Panc1 (cell line): ENCODE measurements around the gene NPTX1. TPM values are rescaled to one million over a fixed set of nuclear protein-coding genes. Genes with fewer than 3 reads are reported as not detected.
A peak's percentile ranks its signal among the peaks of the same experiment; 100 is the strongest.

Experiments
- ATAC-seq: fragments of 200-7000 bp; cut with Tn5 transposase; 2 replicates; pipeline ENCODE4 v1.9.1; 2020; ENCODE audit warnings: mild to moderate bottlenecking, moderate library complexity
- BruUV-seq: library from RNA; stranded (reverse); fragments of 400-500 nt; replicated peaks from 2 replicates; lab custom pipeline; 2021; lab: Mats Ljungman, UMichigan
- CTCF ChIA-PET: fragments of 300-600 bp; sonication (Branson Sonifier 250); formaldehyde crosslinking; loops from one replicate; lab custom pipeline; 2022; ENCODE audit warnings: antibody characterized with exemption; lab: Charles Lee
- POLR2A ChIA-PET: fragments of 300-600 bp; sonication (Branson Sonifier 250); formaldehyde crosslinking; loops from one replicate; lab custom pipeline; 2022; ENCODE audit warnings: antibody characterized with exemption; lab: Charles Lee
- DNase-seq: peaks from one replicate; pipeline ENCODE4 v3.0.0-alpha.2; 2010; ENCODE audit warnings: low read depth, low spot score
- H3K27ac ChIP-seq: 2 replicates; pipeline ENCODE4 v1.5.1; 2011; ENCODE audit warnings: mild to moderate bottlenecking, low read length, inconsistent platforms
- H3K27me3 ChIP-seq: fragments of 200-500 bp; sonication (Bioruptor generic); 2 replicates; pipeline ENCODE4 v1.6.0; 2014; ENCODE audit warnings: low read length, inconsistent platforms; ENCODE audit not compliant: control insufficient read depth, insufficient read depth
- H3K36me3 ChIP-seq: fragments of 200-500 bp; sonication (Bioruptor generic); 2 replicates; pipeline ENCODE4 v1.5.1; 2014; ENCODE audit warnings: inconsistent platforms, mild to moderate bottlenecking, low read length, moderate library complexity; ENCODE audit not compliant: control insufficient read depth, insufficient read depth
- H3K4me1 ChIP-seq: 2 replicates; pipeline ENCODE4 v1.5.1; 2011; ENCODE audit warnings: inconsistent platforms, mild to moderate bottlenecking, low read length, moderate library complexity; ENCODE audit not compliant: control insufficient read depth, insufficient read depth
- H3K4me3 ChIP-seq, 2 experiments: 2 replicates each; pipeline ENCODE4 v1.5.1; 2011 to 2012; ENCODE audit warnings: low read depth in 2 of 2, low read length in 2 of 2, mild to moderate bottlenecking in 2 of 2, inconsistent platforms in 1 of 2, moderate library complexity in 1 of 2
- H3K9me3 ChIP-seq: fragments of 200-500 bp; sonication (Bioruptor generic); 2 replicates; pipeline ENCODE4 v1.5.1; 2014; ENCODE audit warnings: low read depth, mild to moderate bottlenecking, inconsistent platforms, low read length, moderate library complexity; ENCODE audit not compliant: control insufficient read depth, insufficient read depth
- CTCF ChIP-seq: fragments of 450-650 bp; IDR thresholded peaks from 2 replicates; pipeline ENCODE4 v1.5.1; 2017; ENCODE audit warnings: mild to moderate bottlenecking
- POLR2AphosphoS5 ChIP-seq: IDR thresholded peaks from 2 replicates; pipeline ENCODE4 v1.6.1; 2012; ENCODE audit warnings: mild to moderate bottlenecking, low read depth, low read length, moderate library complexity
- REST ChIP-seq, 2 experiments: IDR thresholded peaks; 2 replicates each; pipeline ENCODE4 v1.6.1; 2011 to 2012; ENCODE audit warnings: low read depth in 2 of 2, control low read depth in 1 of 2, low read length in 1 of 2, mild to moderate bottlenecking in 1 of 2, moderate library complexity in 1 of 2; ENCODE audit not compliant: insufficient read depth in 1 of 2
- SIN3A ChIP-seq: IDR thresholded peaks from 2 replicates; pipeline ENCODE4 v1.6.1; 2012; ENCODE audit warnings: low read depth, mild to moderate bottlenecking, low read length, moderate library complexity, borderline replicate concordance; ENCODE audit not compliant: insufficient read depth
- TCF7L2 ChIP-seq: IDR thresholded peaks from 2 replicates; pipeline ENCODE4 v1.6.1; 2011; ENCODE audit warnings: mild to moderate bottlenecking, low read depth, low read length, inconsistent platforms
- in situ Hi-C: cut with HindIII; loops from 2 replicates; pipeline ENCODE4 v1.10.0; 2016; ENCODE audit warnings: low sequenced_read_pairs, low pct_unique_long_range_greater_than_20kb
- intact Hi-C: fragments of 100-400 bp; cut with micrococcal nuclease; formaldehyde crosslinking; loops from one replicate; pipeline ENCODE4 v1.10.0; 2022; ENCODE audit not compliant: unreplicated experiment
- total RNA-seq: library from RNA; stranded (reverse); gene quantifications from one replicate; pipeline ENCODE4 v1.2.1, GENCODE V29; 2021; ENCODE audit not compliant: unreplicated experiment

NPTX1 gene
- total RNA-seq, 1 experiment from 2014 or later, result 1.1 TPM

- TF ChIP-seq TCF7L2 (no peak), REST (IDR thresholded peaks at IDR 0.05; ENCODE audit: insufficient read depth in 1 of 2, low read depth in 2 of 2, low read length in 1 of 2) (no peak), SIN3A (no peak), CTCF (no peak), POLR2AphosphoS5 (no peak)
- Histone ChIP-seq H3K9me3 (no peaks in the 10 kb centered on the region), H3K4me1 (peaks cover 20% of the 10 kb centered on the region), H3K27ac (no peak overlapping the region), H3K27me3 (no peaks in the 10 kb centered on the region), H3K4me3 (no peak overlapping the region), H3K36me3 (no peaks in the 10 kb centered on the region; the same call in 1 of the 2 replicates)
- no peak for ATAC-seq
- DNase-seq, result no peak
- BruUV-seq, result no TSS peak
- in situ Hi-C loops (no loop called here), intact Hi-C loops (no loop called here)
- ChIA-PET CTCF (no interaction called here), POLR2A (interaction anchor here (0.6 kb wide), 1 partner anchor 548 kb away, joined by 10 read pairs; no protein-coding TSS in a partner anchor)
Measured at GRCh38 chr17:80456465-80457235, 19.8 kb downstream of the NPTX1 start.

- Histone ChIP-seq H3K36me3 (no peaks in the 10 kb centered on the region; the same call in 1 of the 2 replicates), H3K4me3 (peak overlapping the region in 1 of 2 experiments; percentile 88; a peak in 2 of 4 replicates), H3K9me3 (no peaks in the 10 kb centered on the region), H3K27ac (peak overlapping the region; percentile 96), H3K4me1 (peaks cover 20% of the 10 kb centered on the region), H3K27me3 (no peaks in the 10 kb centered on the region)
- ATAC-seq (no peak), DNase-seq (no peak)
- intact Hi-C loops, result no loop called here
- in situ Hi-C loops, result no loop called here
- BruUV-seq, result no TSS peak
- TF ChIP-seq CTCF (no peak), REST (IDR thresholded peaks at IDR 0.05; ENCODE audit: insufficient read depth in 1 of 2, low read depth in 2 of 2, low read length in 1 of 2) (no peak), SIN3A (no peak), TCF7L2 (no peak), POLR2AphosphoS5 (no peak)
- ChIA-PET CTCF (interaction anchor here (0.7 kb wide), 1 partner anchor 17 kb away, joined by 14 read pairs; no protein-coding TSS in a partner anchor), POLR2A (interaction anchor here (0.5 to 1.2 kb wide), 3 partner anchors 8 to 426 kb away, joined by 4 to 10 read pairs (median 4); no protein-coding TSS in a partner anchor)
Measured at GRCh38 chr17:80455784-80456183, 20.6 kb downstream of the NPTX1 start.
